Panc1 (cell line): ENCODE measurements around the gene CPA2.

ENCODE experiments used
- POLR2AphosphoS5 ChIP-seq: IDR thresholded peaks from 2 replicates; pipeline ENCODE4 v1.6.1; 2012; ENCODE audit warnings: mild to moderate bottlenecking, low read depth, low read length, moderate library complexity
- TF ChIP-seq, protein P1 (sequence below): fragments of 450-650 bp; IDR thresholded peaks from 2 replicates; pipeline ENCODE4 v1.5.1; 2017; ENCODE audit warnings: mild to moderate bottlenecking

- TF ChIP-seq POLR2AphosphoS5, result no peak
- TF ChIP-seq, protein P1, sequence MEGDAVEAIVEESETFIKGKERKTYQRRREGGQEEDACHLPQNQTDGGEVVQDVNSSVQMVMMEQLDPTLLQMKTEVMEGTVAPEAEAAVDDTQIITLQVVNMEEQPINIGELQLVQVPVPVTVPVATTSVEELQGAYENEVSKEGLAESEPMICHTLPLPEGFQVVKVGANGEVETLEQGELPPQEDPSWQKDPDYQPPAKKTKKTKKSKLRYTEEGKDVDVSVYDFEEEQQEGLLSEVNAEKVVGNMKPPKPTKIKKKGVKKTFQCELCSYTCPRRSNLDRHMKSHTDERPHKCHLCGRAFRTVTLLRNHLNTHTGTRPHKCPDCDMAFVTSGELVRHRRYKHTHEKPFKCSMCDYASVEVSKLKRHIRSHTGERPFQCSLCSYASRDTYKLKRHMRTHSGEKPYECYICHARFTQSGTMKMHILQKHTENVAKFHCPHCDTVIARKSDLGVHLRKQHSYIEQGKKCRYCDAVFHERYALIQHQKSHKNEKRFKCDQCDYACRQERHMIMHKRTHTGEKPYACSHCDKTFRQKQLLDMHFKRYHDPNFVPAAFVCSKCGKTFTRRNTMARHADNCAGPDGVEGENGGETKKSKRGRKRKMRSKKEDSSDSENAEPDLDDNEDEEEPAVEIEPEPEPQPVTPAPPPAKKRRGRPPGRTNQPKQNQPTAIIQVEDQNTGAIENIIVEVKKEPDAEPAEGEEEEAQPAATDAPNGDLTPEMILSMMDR, result no peak
Observed at GRCh38 chr7:130219871-130220270, 46.8 kb upstream of the CPA2 start.
